NT2/D1 (cell line): ENCODE data around the gene ACO1.

Experiments
- DNase-seq: peaks from one replicate; pipeline ENCODE4 v3.0.0-alpha.2; 2011; ENCODE audit warnings: low read depth, low spot score
- H3K27me3 ChIP-seq: 2 replicates; pipeline ENCODE4 v1.6.0; 2011; ENCODE audit warnings: mild to moderate bottlenecking; ENCODE audit not compliant: insufficient read length, insufficient read depth
- H3K36me3 ChIP-seq: 2 replicates; pipeline ENCODE4 v1.6.1; 2011; ENCODE audit warnings: mild to moderate bottlenecking, low read length, mixed read lengths; ENCODE audit not compliant: insufficient read depth, insufficient read length
- H3K4me1 ChIP-seq: 2 replicates; pipeline ENCODE4 v1.5.1; 2011; ENCODE audit not compliant: insufficient read depth, insufficient read length
- H3K4me3 ChIP-seq: 2 replicates; pipeline ENCODE4 v1.5.1; 2011; ENCODE audit warnings: low read depth; ENCODE audit not compliant: insufficient read length
- H3K9ac ChIP-seq: 2 replicates; pipeline ENCODE4 v1.6.0; 2011; ENCODE audit warnings: low read depth; ENCODE audit not compliant: insufficient read length
- H3K9me3 ChIP-seq: 2 replicates; pipeline ENCODE4 v1.5.1; 2011; ENCODE audit warnings: mild to moderate bottlenecking, low read length; ENCODE audit not compliant: insufficient read depth
- SUZ12 ChIP-seq: IDR thresholded peaks from 2 replicates; pipeline ENCODE4 v1.6.1; 2011; ENCODE audit not compliant: insufficient read length, insufficient read depth; ENCODE audit errors: extremely low read depth
- YY1 ChIP-seq: IDR thresholded peaks from 2 replicates; pipeline ENCODE4 v1.6.1; 2011; ENCODE audit not compliant: insufficient read length, insufficient read depth
- ZNF274 ChIP-seq: IDR thresholded peaks from 2 replicates; pipeline ENCODE4 v1.6.1; 2011; ENCODE audit warnings: mild to moderate bottlenecking, low read depth, low read length

The ACO1 gene

GRCh38 chr9:32371279-32371678, 13.2 kb upstream of the ACO1 start:
- no peak for DNase-seq
- no peaks in the 10 kb centered on the region for H3K36me3 ChIP-seq
- H3K9me3 ChIP-seq = peaks cover 17% of the 10 kb centered on the region; the same call in 1 of the 2 replicates

GRCh38 chr9:32371679-32372078, 12.8 kb upstream of the ACO1 start:
- H3K4me1 ChIP-seq = no peaks in the 10 kb centered on the region
- no peaks in the 10 kb centered on the region for H3K27me3 ChIP-seq
- no peak overlapping the region for H3K4me3 ChIP-seq
- TF ChIP-seq ZNF274 (no peak), SUZ12 (no peak), YY1 (no peak)
- H3K9ac ChIP-seq = no peak overlapping the region
- H3K9me3 ChIP-seq = peaks cover 15% of the 10 kb centered on the region; the same call in 1 of the 2 replicates
- H3K36me3 ChIP-seq = no peaks in the 10 kb centered on the region
- DNase-seq = no peak

More at GRCh38 chr9:32371279-32371678, 13.2 kb upstream of the ACO1 start:
- TF ChIP-seq ZNF274 (no peak), SUZ12 (no peak), YY1 (no peak)
- Histone ChIP-seq H3K4me1 (no peaks in the 10 kb centered on the region), H3K4me3 (no peak overlapping the region), H3K27me3 (no peaks in the 10 kb centered on the region), H3K9ac (no peak overlapping the region)

DNA sequence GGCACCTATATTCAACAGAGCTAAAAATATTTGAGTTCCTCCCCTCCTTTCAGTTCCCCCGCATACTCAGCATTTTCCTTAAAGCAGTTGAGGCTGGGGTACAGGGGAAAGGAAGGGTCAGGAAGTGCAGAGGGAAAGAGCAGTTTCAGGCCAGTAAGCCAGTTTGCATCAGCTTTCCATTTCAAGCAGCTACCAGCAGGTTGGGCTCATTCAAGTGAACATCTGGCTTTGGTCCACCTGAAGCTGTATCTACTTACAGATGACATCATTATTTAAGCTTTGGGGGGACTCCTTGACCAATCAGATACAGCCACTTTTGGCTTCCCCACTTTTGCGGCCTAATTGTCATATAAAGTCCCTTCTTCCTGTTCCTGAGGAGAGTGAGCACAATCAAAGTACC, 8.2 kb upstream of the ACO1 start:
- H3K9ac ChIP-seq = no peak overlapping the region
- H3K36me3 ChIP-seq = no peaks in the 10 kb centered on the region
- H3K4me1 ChIP-seq = no peaks in the 10 kb centered on the region
- DNase-seq = no peak
- TF ChIP-seq YY1 = no peak
- no peak for TF ChIP-seq SUZ12
- TF ChIP-seq ZNF274 = no peak
- 0 out of 2 replicates have a peak, but pooled peaks cover 2% of the 10 kb centered on the region for H3K9me3 ChIP-seq
- peaks cover 5% of the 10 kb centered on the region for H3K27me3 ChIP-seq
- no peak overlapping the region for H3K4me3 ChIP-seq

- Histone ChIP-seq H3K9me3 (no peaks in the 10 kb centered on the region), H3K4me1 (no peaks in the 10 kb centered on the region), H3K36me3 (no peaks in the 10 kb centered on the region), H3K9ac (no peak overlapping the region), H3K27me3 (peaks cover 27% of the 10 kb centered on the region), H3K4me3 (no peak overlapping the region)
- no peak for TF ChIP-seq SUZ12
- no peak for TF ChIP-seq ZNF274
- TF ChIP-seq YY1 = no peak
- peak; percentile 57 for DNase-seq
Observed at GRCh38 chr9:32378496-32378895, 5.9 kb upstream of the ACO1 start.

GRCh38 chr9:32378993-32379729, 5.3 kb upstream of the ACO1 start:
- DNase-seq = peak; percentile 77
- Histone ChIP-seq H3K4me3 (no peak overlapping the region), H3K4me1 (no peaks in the 10 kb centered on the region), H3K9ac (no peak overlapping the region), H3K9me3 (no peaks in the 10 kb centered on the region), H3K27me3 (peaks cover 32% of the 10 kb centered on the region), H3K36me3 (no peaks in the 10 kb centered on the region)
- TF ChIP-seq ZNF274 = no peak
- TF ChIP-seq YY1 = no peak
- no peak for TF ChIP-seq SUZ12

DNA sequence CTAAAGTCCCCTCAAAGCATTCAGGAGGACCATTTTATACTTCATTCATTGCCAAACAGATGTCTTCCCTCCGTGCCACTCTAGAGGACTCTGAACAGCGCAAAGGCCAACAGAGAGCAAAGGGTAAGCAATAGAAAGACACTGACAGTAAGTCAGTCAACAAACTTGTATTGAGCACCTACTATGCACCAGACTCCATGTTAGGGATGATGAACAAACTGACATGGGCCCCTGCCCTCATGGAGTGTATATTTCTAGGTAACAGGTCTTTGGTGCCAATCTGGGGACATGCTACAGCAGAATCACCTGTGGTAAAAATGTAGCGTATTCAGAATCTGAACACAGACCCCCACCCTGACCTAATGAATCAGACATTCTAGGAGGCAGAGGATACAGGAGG, 3.5 kb upstream of the ACO1 start:
- no peak for DNase-seq
- peaks cover 36% of the 10 kb centered on the region for H3K27me3 ChIP-seq
- H3K9me3 ChIP-seq = no peaks in the 10 kb centered on the region
- TF ChIP-seq SUZ12 (no peak), ZNF274 (no peak), YY1 (no peak)
- H3K36me3 ChIP-seq = no peaks in the 10 kb centered on the region
- H3K4me3 ChIP-seq = no peak overlapping the region
- H3K9ac ChIP-seq = no peak overlapping the region
- no peaks in the 10 kb centered on the region for H3K4me1 ChIP-seq

DNA sequence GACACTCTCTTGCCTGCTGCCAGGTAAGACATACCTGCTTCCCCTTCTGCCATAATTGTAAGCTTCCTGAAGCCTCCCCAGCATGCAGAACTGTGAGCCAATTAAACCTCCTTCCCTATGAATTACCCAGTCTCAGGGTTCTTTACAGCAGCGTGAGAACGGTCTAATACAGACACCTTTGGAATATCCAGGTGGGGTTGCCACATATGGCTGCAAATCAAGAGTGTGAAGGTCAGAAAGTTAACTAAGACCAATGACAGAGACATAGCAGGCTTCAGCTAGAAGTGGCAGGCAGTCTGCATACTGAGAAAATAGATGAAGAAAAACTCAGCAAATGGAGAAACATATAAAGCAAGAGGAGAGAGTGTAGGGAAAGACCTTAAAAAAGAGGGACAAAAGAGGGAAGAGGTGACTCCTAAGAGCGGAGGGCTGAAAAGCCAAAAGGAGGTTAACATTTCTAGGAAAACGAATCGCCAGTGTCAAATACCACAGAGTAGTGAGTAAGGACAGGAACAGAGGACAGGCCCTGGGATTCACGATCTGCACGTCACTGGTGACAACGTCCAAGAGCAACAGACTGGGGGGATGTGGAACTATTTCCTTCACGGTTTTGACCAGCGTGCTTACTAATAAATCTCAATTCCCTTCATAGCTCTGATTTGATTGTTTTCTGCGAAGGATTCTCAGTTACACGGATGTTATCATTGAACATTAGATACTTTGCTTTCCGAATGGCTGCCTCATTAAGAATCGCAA, 1.7 kb upstream of the ACO1 start:
- Histone ChIP-seq H3K9me3 (no peaks in the 10 kb centered on the region), H3K4me1 (no peaks in the 10 kb centered on the region), H3K9ac (no peak overlapping the region), H3K4me3 (no peak overlapping the region), H3K36me3 (peaks cover 7% of the 10 kb centered on the region), H3K27me3 (peaks cover 36% of the 10 kb centered on the region)
- TF ChIP-seq ZNF274 (no peak), SUZ12 (no peak), YY1 (no peak)
- no peak for DNase-seq
